ENCODE results near the gene KPNA2.
"Not testable (repeated sequence)": the region's sequence is repeated elsewhere in the genome, so short reads cannot be mapped to it uniquely, and the experiment has no call there.

DNA sequence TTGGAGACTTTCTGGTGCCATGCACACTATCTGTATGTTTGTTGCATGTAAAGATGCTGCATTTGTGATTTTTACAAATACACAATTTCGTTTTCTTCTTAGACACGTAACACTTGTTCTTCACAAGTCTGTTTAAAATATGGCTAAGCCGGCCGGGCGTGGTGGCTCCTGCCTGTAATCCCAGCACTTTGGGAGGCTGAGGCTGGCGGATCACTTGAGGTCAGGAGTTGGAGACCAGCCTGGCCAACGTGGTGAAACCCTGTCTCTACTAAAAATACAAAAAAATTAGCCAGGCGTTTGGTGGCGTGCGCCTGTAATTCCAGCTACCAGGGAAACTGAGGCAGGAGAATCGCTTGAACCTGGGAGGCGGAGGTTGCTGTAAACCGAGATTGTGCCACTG is 14.7 kb upstream of the KPNA2 start:
- TF ChIP-seq, protein P1, sequence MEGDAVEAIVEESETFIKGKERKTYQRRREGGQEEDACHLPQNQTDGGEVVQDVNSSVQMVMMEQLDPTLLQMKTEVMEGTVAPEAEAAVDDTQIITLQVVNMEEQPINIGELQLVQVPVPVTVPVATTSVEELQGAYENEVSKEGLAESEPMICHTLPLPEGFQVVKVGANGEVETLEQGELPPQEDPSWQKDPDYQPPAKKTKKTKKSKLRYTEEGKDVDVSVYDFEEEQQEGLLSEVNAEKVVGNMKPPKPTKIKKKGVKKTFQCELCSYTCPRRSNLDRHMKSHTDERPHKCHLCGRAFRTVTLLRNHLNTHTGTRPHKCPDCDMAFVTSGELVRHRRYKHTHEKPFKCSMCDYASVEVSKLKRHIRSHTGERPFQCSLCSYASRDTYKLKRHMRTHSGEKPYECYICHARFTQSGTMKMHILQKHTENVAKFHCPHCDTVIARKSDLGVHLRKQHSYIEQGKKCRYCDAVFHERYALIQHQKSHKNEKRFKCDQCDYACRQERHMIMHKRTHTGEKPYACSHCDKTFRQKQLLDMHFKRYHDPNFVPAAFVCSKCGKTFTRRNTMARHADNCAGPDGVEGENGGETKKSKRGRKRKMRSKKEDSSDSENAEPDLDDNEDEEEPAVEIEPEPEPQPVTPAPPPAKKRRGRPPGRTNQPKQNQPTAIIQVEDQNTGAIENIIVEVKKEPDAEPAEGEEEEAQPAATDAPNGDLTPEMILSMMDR (IDR thresholded peaks at IDR 0.05): not testable (repeated sequence)
- TF ChIP-seq POLR2AphosphoS5, POLR2A, EP300 (IDR thresholded peaks at IDR 0.05): not testable (repeated sequence)

Data from sigmoid colon (tissue), 4 donors.